ENCODE results near the gene FAM131A. TPM values are rescaled to one million over a fixed set of nuclear protein-coding genes. Genes with fewer than 3 reads are reported as not detected.

The FAM131A gene
- polyA plus RNA-seq, 1 donor from 2014 or later, result 141 TPM

GRCh38 chr3:184290331-184290730, 47.1 kb upstream of the FAM131A start:
- Histone ChIP-seq H3K36me3 (ENCODE audit: insufficient read depth, low read length) (no peaks in the 10 kb centered on the region), H3F3A (ENCODE audit: insufficient read depth, low read length, poor library complexity, severe bottlenecking) (no peaks in the 10 kb centered on the region), H3K27me3 (ENCODE audit: insufficient read depth, low read depth, low read length) (no peaks in the 10 kb centered on the region), H3K4me3 (ENCODE audit: low read length) (no peak overlapping the region), H3K9me2 (ENCODE audit: insufficient read depth, low read length) (no peaks in the 10 kb centered on the region), H4K20me1 (ENCODE audit: insufficient read depth) (no peaks in the 10 kb centered on the region), H3K9me3 (ENCODE audit: low read length) (no peaks in the 10 kb centered on the region), H2AFZ (ENCODE audit: low read depth, low read length) (no peak overlapping the region), H3K4me2 (ENCODE audit: low read length) (no peak overlapping the region), H3K9ac (ENCODE audit: low read length) (no peak overlapping the region), H3K27ac (ENCODE audit: low read length) (no peak overlapping the region), H3K79me2 (replicated peaks; ENCODE audit: insufficient read depth, low read length) (no peaks in the 10 kb centered on the region)
- TF ChIP-seq REST (IDR thresholded peaks at IDR 0.05; ENCODE audit: borderline replicate concordance), result no peak
- TF ChIP-seq TAF1 (IDR thresholded peaks at IDR 0.05; ENCODE audit: low read depth), result no peak
- no peak for TF ChIP-seq SMC3 (conservative IDR thresholded peaks at IDR 0.05; ENCODE audit: poor library complexity)
- TF ChIP-seq EP300 (conservative IDR thresholded peaks at IDR 0.05; ENCODE audit: poor library complexity, severe bottlenecking), result no peak
- TF ChIP-seq MXI1 (conservative IDR thresholded peaks at IDR 0.05; ENCODE audit: poor library complexity, severe bottlenecking), result no peak
- TF ChIP-seq CTCF (IDR thresholded peaks at IDR 0.05; ENCODE audit: poor library complexity, severe bottlenecking), result no peak
- TF ChIP-seq RAD21 (conservative IDR thresholded peaks at IDR 0.05), result no peak
- TF ChIP-seq EZH2 (IDR thresholded peaks at IDR 0.05; ENCODE audit: borderline replicate concordance, insufficient read depth, low read length, poor library complexity, severe bottlenecking), result no peak
- no peak for TF ChIP-seq POLR2AphosphoS5 (IDR thresholded peaks at IDR 0.05)

DNA sequence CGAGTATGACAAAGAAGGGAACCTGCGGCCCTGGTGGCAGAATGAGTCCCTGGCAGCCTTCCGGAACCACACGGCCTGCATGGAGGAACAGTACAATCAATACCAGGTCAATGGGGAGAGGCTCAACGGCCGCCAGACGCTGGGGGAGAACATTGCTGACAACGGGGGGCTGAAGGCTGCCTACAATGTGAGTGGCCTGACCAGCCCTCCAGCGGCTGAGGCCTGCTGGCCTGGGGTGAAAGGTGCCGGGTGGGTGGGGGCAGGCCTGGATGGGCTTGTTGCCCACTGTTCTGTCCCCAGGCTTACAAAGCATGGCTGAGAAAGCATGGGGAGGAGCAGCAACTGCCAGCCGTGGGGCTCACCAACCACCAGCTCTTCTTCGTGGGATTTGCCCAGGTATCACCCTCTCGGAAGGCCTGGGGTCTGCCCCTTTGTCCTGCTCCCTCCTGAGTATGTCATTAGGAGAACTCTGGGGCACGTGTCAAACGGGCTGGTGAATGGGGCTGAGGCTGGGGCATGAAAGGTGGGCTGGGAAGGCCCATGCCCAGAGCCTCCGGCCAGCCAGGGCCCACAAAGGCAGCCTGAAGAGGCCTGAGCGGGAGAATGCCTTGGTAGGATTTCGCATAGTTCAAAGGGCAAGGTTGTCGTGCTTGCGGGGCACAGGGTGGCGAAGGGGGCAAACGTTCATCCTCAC, 46.2 kb upstream of the FAM131A start:
- no peak overlapping the region for H3K4me2 ChIP-seq (ENCODE audit: low read length)
- H3K9ac ChIP-seq (ENCODE audit: low read length), result no peak overlapping the region
- no peaks in the 10 kb centered on the region for H3K9me3 ChIP-seq (ENCODE audit: low read length)
- H2AFZ ChIP-seq (ENCODE audit: low read depth, low read length), result no peak overlapping the region
- H3F3A ChIP-seq (ENCODE audit: insufficient read depth, low read length, poor library complexity, severe bottlenecking), result no peaks in the 10 kb centered on the region
- H3K79me2 ChIP-seq (replicated peaks; ENCODE audit: insufficient read depth, low read length), result no peaks in the 10 kb centered on the region
- H3K36me3 ChIP-seq (ENCODE audit: insufficient read depth, low read length), result no peaks in the 10 kb centered on the region
- H3K4me3 ChIP-seq (ENCODE audit: low read length), result no peak overlapping the region
- no peak overlapping the region for H3K27ac ChIP-seq (ENCODE audit: low read length)
- H3K27me3 ChIP-seq (ENCODE audit: insufficient read depth, low read depth, low read length), result no peaks in the 10 kb centered on the region
- TF ChIP-seq POLR2AphosphoS5 (IDR thresholded peaks at IDR 0.05), result no peak
- no peak for TF ChIP-seq REST (IDR thresholded peaks at IDR 0.05; ENCODE audit: borderline replicate concordance)
- no peak for TF ChIP-seq EZH2 (IDR thresholded peaks at IDR 0.05; ENCODE audit: borderline replicate concordance, insufficient read depth, low read length, poor library complexity, severe bottlenecking)
- no peak for TF ChIP-seq TAF1 (IDR thresholded peaks at IDR 0.05; ENCODE audit: low read depth)
- no peak for TF ChIP-seq EP300 (conservative IDR thresholded peaks at IDR 0.05; ENCODE audit: poor library complexity, severe bottlenecking)
- TF ChIP-seq SMC3 (conservative IDR thresholded peaks at IDR 0.05; ENCODE audit: poor library complexity), result no peak
- TF ChIP-seq MXI1 (conservative IDR thresholded peaks at IDR 0.05; ENCODE audit: poor library complexity, severe bottlenecking), result no peak
- no peak for TF ChIP-seq CTCF (IDR thresholded peaks at IDR 0.05; ENCODE audit: poor library complexity, severe bottlenecking)
- no peak for TF ChIP-seq RAD21 (conservative IDR thresholded peaks at IDR 0.05)
- H3K9me2 ChIP-seq (ENCODE audit: insufficient read depth, low read length), result no peaks in the 10 kb centered on the region
- H4K20me1 ChIP-seq (ENCODE audit: insufficient read depth), result no peaks in the 10 kb centered on the region

All from neural cell (in vitro differentiated cells).